ENCODE measurements around the gene C1GALT1.

GRCh38 chr7:7246223-7246622 is 63.9 kb downstream of the C1GALT1 start:
- TF ChIP-seq, protein P1, sequence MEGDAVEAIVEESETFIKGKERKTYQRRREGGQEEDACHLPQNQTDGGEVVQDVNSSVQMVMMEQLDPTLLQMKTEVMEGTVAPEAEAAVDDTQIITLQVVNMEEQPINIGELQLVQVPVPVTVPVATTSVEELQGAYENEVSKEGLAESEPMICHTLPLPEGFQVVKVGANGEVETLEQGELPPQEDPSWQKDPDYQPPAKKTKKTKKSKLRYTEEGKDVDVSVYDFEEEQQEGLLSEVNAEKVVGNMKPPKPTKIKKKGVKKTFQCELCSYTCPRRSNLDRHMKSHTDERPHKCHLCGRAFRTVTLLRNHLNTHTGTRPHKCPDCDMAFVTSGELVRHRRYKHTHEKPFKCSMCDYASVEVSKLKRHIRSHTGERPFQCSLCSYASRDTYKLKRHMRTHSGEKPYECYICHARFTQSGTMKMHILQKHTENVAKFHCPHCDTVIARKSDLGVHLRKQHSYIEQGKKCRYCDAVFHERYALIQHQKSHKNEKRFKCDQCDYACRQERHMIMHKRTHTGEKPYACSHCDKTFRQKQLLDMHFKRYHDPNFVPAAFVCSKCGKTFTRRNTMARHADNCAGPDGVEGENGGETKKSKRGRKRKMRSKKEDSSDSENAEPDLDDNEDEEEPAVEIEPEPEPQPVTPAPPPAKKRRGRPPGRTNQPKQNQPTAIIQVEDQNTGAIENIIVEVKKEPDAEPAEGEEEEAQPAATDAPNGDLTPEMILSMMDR (IDR thresholded peaks at IDR 0.05; ENCODE audit: poor library complexity): no peak
- TF ChIP-seq EZH2 (IDR thresholded peaks at IDR 0.05; ENCODE audit: borderline replicate concordance): no peak
- TF ChIP-seq EZH2phosphoT487 (IDR thresholded peaks at IDR 0.05; ENCODE audit: low read depth, severe bottlenecking, unreplicated experiment): no peak

Measured in hepatocyte (in vitro differentiated cells).